Activated CD4-positive, alpha-beta T cell treated with anti-CD3 and anti-CD28 coated beads, Interleukin-2, amount 50 U/mL, for 24 hours (primary cell): ENCODE results near the gene PCDHGC5.
A peak's percentile ranks its signal among the peaks of the same experiment; 100 is the strongest.

ENCODE experiments used
- DNase-seq, 2 donors: peaks; one replicate each; pipeline ENCODE4 v3.0.0-alpha.2; 2020; ENCODE audit warnings: low read depth in 1 of 2, low spot score in 1 of 2

Gene PCDHGC5

DNA sequence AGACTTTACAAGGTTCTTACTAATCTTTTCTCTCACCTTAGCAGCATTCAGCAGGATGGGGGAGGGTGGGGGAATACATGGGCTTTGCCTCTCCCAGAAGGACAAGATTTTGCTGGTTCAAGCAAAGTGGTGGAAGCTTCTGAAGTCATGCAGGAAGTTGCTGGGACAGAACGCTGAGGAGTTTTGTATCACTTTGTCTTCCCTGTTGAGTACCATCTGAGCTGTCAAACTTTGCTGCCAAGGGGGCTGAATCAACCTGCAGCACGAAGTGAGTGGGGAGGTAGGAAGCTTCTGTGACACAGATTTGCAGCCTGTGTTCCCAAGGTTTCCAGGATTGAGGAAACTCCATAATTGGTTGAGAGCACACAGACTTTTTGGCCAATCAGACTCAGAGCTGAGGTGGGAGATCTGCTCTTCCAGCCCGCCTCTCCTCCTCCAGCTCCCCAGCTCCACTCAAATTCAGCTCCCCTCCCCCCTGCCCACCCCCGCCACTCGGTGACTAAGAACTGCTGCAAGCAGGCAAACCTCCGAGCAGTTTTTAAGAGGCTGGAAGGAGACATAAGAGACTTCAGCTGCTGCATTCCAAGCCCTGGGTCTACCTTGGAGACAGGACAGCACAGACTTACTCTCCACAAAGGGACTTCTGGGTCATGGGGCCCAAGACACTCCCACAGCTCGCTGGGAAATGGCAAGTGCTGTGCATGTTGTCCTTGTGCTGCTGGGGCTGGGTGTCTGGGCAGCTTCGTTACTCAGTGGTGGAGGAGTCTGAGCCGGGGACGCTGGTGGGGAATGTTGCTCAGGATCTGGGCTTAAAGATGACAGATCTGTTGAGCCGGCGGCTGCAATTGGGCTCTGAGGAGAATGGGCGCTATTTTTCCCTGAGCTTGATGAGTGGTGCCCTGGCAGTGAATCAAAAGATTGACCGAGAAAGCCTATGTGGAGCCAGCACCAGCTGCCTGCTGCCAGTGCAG lies at the start of gene PCDHGC5:
Gene PCDHGC5, plus strand, starts transcription at position 491 of the 971 bp plus-strand sequence. Its CDS starts 160 bp downstream, at position 651.
- DNase-seq, result no peak

DNA sequence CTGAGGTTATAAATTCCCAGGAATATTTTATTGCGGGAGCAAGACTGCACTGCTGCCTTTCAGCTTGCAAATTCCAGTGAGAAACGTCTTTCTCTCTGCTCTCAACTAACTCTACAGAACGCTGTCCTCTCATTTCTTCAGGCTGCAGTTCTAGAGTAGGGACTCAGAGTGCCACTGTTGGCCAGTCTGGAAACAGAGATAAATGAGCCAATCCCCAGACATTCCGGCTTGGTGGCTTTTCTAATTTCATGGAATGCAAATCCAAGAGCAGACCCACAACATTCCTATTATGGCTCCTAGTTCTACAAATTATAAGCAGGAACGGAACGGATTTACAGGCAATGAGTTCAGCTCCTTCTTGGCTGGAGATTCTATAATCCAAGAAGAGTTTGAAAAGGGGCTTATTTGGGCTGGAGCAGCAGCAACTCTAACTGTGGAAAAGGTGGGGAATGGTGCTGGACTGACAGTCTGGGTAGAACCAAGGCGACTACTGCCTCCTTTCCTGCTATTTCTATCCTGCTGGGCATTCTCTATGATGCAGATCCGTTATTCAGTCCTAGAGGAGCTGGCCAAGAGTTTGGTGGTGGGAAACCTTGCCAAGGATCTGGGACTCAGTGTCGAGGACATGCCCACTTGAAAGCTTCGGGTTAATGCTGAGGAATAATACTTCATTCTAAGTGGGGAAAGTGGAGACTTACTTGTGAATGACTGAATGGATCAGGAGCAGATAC lies 49.3 kb upstream of the PCDHGC5 start:
- no peak for DNase-seq

GRCh38 chr5:141440341-141440740 lies 48.5 kb upstream of the PCDHGC5 start:
- no peak for DNase-seq

DNA sequence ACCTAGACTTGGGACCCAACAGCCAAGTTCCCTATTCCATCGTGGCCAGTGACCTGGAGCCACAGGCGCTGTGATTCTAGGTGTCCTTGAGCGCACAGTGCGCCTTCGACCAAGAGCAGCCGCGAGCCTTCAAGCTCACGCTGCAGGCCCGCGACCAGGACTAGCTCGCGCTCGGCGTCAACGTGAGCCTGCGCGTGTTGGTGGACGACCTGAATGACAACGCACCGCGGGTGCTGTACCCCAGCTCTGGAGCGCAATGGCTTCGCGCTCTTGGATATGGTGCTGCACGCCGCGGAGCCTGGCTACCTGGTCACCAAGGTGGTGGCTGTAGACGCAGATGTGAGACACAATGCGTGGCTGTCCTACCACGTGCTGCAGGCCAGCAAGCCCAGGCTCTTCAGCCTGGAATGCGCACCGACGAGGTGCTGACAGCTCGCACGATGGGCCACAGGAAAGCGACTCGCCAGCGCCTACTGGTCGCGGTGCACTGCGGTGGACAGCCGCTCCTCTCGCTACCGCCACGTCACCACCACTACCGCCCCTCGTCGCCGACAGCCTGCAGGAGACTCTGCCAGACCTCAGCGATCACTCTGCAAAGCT lies 47.2 kb upstream of the PCDHGC5 start:
- no peak for DNase-seq

- no peak for DNase-seq
Observed at GRCh38 chr5:141465351-141465750, 23.5 kb upstream of the PCDHGC5 start.

GRCh38 chr5:141475625-141476131 lies 13.2 kb upstream of the PCDHGC5 start, which contains the start of gene PCDHGC3:
PCDHGC3 (plus strand) TSS chr5:141475966; CDS start chr5:141476117, 151 bp downstream.
- DNase-seq, result peak in 1 of 2 donors; percentile 43

- no peak for DNase-seq
Observed at GRCh38 chr5:141476132-141476911, 12.6 kb upstream of the PCDHGC5 start.

- no peak for DNase-seq
Observed at GRCh38 chr5:141477044-141477575, 11.8 kb upstream of the PCDHGC5 start.

DNA sequence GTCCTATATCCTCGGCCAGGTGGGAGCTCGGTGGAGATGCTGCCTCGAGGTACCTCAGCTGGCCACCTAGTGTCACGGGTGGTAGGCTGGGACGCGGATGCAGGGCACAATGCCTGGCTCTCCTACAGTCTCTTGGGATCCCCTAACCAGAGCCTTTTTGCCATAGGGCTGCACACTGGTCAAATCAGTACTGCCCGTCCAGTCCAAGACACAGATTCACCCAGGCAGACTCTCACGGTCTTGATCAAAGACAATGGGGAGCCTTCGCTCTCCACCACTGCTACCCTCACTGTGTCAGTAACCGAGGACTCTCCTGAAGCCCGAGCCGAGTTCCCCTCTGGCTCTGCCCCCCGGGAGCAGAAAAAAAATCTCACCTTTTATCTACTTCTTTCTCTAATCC lies 11.1 kb upstream of the PCDHGC5 start:
- no peak for DNase-seq

DNA sequence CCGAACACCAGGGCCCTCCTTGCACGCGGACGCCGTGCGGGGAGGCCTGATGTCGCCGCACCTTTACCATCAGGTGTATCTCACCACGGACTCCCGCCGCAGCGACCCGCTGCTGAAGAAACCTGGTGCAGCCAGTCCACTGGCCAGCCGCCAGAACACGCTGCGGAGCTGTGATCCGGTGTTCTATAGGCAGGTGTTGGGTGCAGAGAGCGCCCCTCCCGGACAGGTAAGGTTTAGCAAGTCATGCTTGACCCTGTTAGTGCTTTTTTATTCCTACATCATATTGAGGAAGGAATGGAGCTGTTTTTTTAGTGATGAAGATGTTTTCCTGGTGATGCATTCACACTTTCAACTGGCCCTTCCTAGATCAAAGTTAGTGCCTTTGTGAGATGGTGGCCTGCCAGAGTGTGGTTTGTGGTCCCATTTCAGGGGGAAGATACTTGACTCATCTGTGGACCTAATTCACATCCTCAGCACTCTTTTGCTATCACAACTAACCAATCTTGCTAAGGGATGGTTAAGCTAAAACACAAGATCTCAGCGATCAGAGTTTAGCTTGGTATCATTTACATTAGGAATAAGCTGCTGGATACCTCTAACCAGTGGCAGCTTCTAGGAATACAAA lies 10.4 kb upstream of the PCDHGC5 start:
- DNase-seq, result no peak

- no peak for DNase-seq
Observed at GRCh38 chr5:141479776-141480175, 9.1 kb upstream of the PCDHGC5 start.

DNA sequence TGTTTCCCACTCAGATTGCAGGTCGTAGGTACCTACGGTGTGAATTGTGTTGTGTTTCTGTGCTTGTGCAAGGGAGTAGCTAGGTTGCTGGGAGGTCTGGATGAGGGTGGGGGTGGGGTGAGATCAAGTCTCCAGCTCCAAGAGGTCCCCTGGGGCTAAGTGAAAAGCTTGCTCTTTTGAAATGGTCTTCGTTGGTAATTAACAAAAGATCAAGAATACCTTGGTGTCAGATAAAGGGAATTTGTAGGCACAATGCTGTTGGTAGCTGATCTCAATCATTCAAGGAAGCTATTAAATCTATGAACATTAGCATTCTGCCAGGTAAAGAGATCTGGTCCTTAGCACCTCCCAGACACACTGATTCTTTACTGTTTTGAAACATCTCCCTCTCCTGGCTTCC lies 5.0 kb upstream of the PCDHGC5 start:
- no peak for DNase-seq

GRCh38 chr5:141484310-141484640 lies 4.6 kb upstream of the PCDHGC5 start:
- DNase-seq, result no peak

DNA sequence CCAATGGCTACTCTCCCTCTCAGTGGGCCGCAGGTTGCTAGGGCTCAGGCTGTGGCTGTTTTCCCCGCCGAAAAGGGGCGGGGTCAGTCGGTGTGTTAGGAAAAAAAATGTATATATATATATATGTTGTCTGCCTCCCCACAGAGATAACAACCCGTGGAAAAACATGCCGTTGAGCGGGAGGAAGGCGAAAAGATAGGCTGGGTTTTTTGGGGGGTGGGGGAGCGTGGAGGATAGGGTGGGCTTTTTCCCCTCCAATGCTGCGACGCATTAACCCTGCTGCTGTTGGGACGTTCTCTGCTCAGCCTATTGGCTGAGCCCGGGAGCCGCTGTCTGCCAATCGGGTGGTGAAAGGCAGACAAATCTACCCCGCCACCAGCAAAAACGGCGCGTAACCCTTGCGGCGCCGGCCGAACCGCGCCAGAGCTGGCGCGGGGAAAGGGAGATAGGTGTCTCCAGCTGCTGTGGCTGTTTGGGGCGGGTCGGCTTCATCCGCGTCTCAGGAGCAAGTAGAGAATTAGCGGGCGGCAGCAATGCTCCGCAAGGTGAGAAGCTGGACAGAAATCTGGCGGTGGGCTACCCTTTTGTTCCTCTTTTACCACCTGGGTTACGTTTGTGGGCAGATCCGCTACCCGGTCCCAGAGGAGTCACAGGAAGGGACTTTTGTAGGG lies 4.1 kb upstream of the PCDHGC5 start, which contains the start of gene PCDHGC4:
Gene PCDHGC4, plus strand, starts transcription at position 390 of the 671 bp plus-strand sequence. Its CDS starts 144 bp downstream, at position 534.
- DNase-seq, result no peak

DNA sequence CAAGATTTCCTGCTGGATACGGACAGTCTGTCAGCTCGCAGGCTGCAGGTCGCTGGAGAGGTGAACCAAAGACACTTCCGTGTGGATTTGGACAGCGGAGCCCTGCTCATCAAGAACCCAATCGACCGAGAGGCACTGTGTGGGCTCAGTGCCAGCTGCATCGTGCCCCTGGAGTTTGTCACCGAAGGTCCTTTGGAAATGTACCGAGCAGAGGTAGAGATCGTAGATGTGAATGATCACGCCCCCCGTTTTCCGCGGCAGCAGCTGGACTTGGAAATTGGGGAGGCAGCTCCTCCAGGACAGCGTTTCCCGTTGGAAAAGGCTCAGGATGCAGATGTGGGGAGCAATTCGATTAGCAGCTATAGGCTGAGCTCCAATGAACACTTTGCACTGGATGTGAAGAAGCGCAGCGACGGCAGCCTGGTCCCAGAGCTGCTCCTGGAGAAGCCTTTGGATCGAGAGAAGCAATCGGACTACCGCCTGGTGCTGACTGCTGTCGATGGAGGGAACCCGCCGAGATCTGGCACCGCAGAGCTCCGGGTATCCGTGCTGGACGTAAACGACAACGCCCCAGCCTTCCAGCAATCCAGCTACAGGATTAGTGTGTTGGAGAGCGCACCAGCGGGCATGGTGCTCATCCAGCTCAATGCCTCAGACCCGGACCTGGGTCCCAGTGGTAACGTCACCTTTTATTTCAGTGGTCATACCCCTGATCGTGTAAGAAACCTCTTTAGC lies 3.4 kb upstream of the PCDHGC5 start:
- no peak for DNase-seq

DNA sequence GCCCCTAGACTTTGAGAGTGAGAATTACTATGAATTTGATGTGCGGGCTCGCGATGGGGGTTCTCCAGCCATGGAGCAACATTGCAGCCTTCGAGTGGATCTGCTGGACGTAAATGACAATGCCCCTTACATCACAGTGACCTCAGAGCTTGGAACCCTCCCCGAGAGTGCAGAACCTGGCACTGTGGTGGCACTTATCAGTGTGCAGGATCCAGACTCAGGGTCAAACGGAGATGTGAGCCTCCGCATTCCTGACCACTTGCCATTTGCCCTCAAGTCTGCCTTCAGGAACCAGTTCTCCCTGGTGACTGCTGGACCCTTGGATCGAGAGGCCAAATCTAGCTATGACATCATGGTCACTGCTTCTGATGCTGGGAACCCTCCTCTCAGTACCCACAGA lies 2.8 kb upstream of the PCDHGC5 start:
- no peak for DNase-seq

- no peak for DNase-seq
Observed at GRCh38 chr5:141487131-141487530, 1.8 kb upstream of the PCDHGC5 start.

DNA sequence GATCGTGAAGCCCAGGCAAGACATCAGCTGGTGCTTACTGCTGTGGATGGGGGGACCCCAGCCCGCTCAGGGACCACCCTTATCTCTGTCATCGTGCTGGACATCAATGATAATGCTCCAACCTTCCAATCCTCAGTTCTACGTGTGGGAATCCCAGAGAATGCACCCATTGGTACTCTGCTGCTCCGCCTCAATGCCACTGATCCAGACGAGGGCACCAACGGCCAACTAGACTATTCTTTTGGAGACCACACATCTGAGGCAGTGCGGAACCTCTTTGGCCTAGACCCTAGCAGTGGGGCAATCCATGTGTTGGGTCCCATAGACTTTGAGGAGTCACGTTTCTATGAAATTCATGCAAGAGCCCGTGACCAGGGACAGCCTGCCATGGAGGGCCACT lies 960 bp downstream of the PCDHGC5 start:
- DNase-seq, result no peak

GRCh38 chr5:141490271-141490670 lies 1.4 kb downstream of the PCDHGC5 start:
- no peak for DNase-seq
